Liver (tissue), 9 donors: ENCODE data around the gene CDC5L. TPM values are rescaled to one million over a fixed set of nuclear protein-coding genes. Genes with fewer than 3 reads are reported as not detected.
"Not testable (repeated sequence)": the region's sequence is repeated elsewhere in the genome, so short reads cannot be mapped to it uniquely, and the experiment has no call there.

Source experiments
- DNase-seq: peaks from one replicate; pipeline ENCODE4 v3.0.0-alpha.2; 2017; ENCODE audit warnings: low spot score
- H3K27ac ChIP-seq, 2 donors: one replicate each; pipeline ENCODE4 v1.7.0; 2013; ENCODE audit warnings: inconsistent platforms in 2 of 2, low read length in 2 of 2, control low read depth in 1 of 2, low read depth in 1 of 2, mild to moderate bottlenecking in 1 of 2
- H3K27me3 ChIP-seq, 4 donors: one replicate each; pipeline versions ENCODE4 v1.6.1 to v1.7.0; 2013; ENCODE audit warnings: low read length in 3 of 4, inconsistent platforms in 1 of 4, mild to moderate bottlenecking in 1 of 4, moderate library complexity in 1 of 4; ENCODE audit not compliant: control insufficient read depth in 4 of 4, insufficient read depth in 4 of 4
- H3K36me3 ChIP-seq, 4 donors: one replicate each; pipeline versions ENCODE4 v1.6.1 to v1.7.0; 2013; ENCODE audit warnings: low read length in 3 of 4, mild to moderate bottlenecking in 3 of 4, low read depth in 1 of 4, moderate library complexity in 1 of 4; ENCODE audit not compliant: control insufficient read depth in 4 of 4, insufficient read depth in 3 of 4
- H3K4me1 ChIP-seq, 4 donors: one replicate each; pipeline versions ENCODE4 v1.6.1 to v1.7.0; 2013; ENCODE audit warnings: low read length in 3 of 4, mild to moderate bottlenecking in 3 of 4, moderate library complexity in 1 of 4; ENCODE audit not compliant: control insufficient read depth in 4 of 4, insufficient read depth in 4 of 4
- H3K4me3 ChIP-seq, 3 donors: one replicate each; pipeline versions ENCODE4 v1.6.1 to v1.7.0; 2013; ENCODE audit warnings: low read length in 3 of 3, control low read depth in 1 of 3, low read depth in 1 of 3, mild to moderate bottlenecking in 1 of 3
- H3K9ac ChIP-seq, 2 donors: one replicate each; pipeline ENCODE4 v1.7.0; 2013; ENCODE audit warnings: low read length in 2 of 2, mild to moderate bottlenecking in 2 of 2, moderate library complexity in 2 of 2, control low read depth in 1 of 2, low read depth in 1 of 2
- H3K9me3 ChIP-seq, 4 donors: one replicate each; pipeline versions ENCODE4 v1.6.1 to v1.7.0; 2013; ENCODE audit warnings: low read length in 3 of 4; ENCODE audit not compliant: control insufficient read depth in 4 of 4
- ATF3 ChIP-seq: IDR thresholded peaks from 2 replicates; pipeline ENCODE4 v1.6.1; 2016; ENCODE audit warnings: antibody characterized with exemption
- CTCF ChIP-seq: fragments of 150-350 bp; IDR thresholded peaks from 2 replicates; pipeline ENCODE4 v1.5.1; 2017; ENCODE audit warnings: improper control_type of control experiment, low read depth, low read length; ENCODE audit not compliant: missing input control
- EGR1 ChIP-seq, 2 donors: IDR thresholded peaks; 2 replicates each; pipeline ENCODE4 v1.6.1; 2016 to 2018; ENCODE audit warnings: antibody characterized with exemption in 2 of 2, low read depth in 2 of 2
- FOXA1 ChIP-seq: IDR thresholded peaks from 2 replicates; pipeline ENCODE4 v1.6.1; 2016; ENCODE audit warnings: antibody characterized with exemption
- FOXA2 ChIP-seq: IDR thresholded peaks from 2 replicates; pipeline ENCODE4 v1.6.1; 2016; ENCODE audit warnings: antibody characterized with exemption
- GABPA ChIP-seq, 2 donors: IDR thresholded peaks in 1 of 2; conservative IDR thresholded peaks in 1 of 2; 2 replicates each; pipeline ENCODE4 v1.6.1; 2016; ENCODE audit warnings: antibody characterized with exemption in 2 of 2, mild to moderate bottlenecking in 1 of 2, moderate library complexity in 1 of 2
- HNF4A ChIP-seq, 2 donors: conservative IDR thresholded peaks; 2 replicates each; pipeline ENCODE4 v1.6.1; 2016; ENCODE audit warnings: antibody characterized with exemption in 2 of 2, mild to moderate bottlenecking in 2 of 2
- HNF4G ChIP-seq: IDR thresholded peaks from 2 replicates; pipeline ENCODE4 v1.6.1; 2016; ENCODE audit warnings: antibody characterized with exemption
- JUND ChIP-seq, 2 donors: IDR thresholded peaks; 2 replicates each; pipeline ENCODE4 v1.6.1; 2016; ENCODE audit warnings: antibody characterized with exemption in 2 of 2
- MAX ChIP-seq: IDR thresholded peaks from 2 replicates; pipeline ENCODE4 v1.6.1; 2016; ENCODE audit warnings: antibody characterized with exemption
- NR2F2 ChIP-seq: IDR thresholded peaks from 2 replicates; pipeline ENCODE4 v1.6.1; 2016; ENCODE audit warnings: antibody characterized with exemption
- RAD21 ChIP-seq, 2 donors: IDR thresholded peaks; 2 replicates each; pipeline ENCODE4 v1.6.1; 2016; ENCODE audit warnings: antibody characterized with exemption in 2 of 2, mild to moderate bottlenecking in 2 of 2
- REST ChIP-seq: IDR thresholded peaks from 2 replicates; pipeline ENCODE4 v1.6.1; 2016; ENCODE audit warnings: antibody characterized with exemption, mild to moderate bottlenecking
- RXRA ChIP-seq, 2 donors: IDR thresholded peaks; 2 replicates each; pipeline ENCODE4 v1.6.1; 2017 to 2018; ENCODE audit warnings: antibody characterized with exemption in 2 of 2, mild to moderate bottlenecking in 1 of 2
- SP1 ChIP-seq: IDR thresholded peaks from 2 replicates; pipeline ENCODE4 v1.6.1; 2018; ENCODE audit warnings: antibody characterized with exemption, mild to moderate bottlenecking
- TAF1 ChIP-seq: conservative IDR thresholded peaks from 2 replicates; pipeline ENCODE4 v1.6.1; 2016; ENCODE audit warnings: antibody characterized with exemption, mild to moderate bottlenecking
- YY1 ChIP-seq: IDR thresholded peaks from 2 replicates; pipeline ENCODE4 v1.6.1; 2016; ENCODE audit warnings: antibody characterized with exemption, mild to moderate bottlenecking
- ZBTB33 ChIP-seq: IDR thresholded peaks from 2 replicates; pipeline ENCODE4 v1.6.1; 2016; ENCODE audit warnings: antibody characterized with exemption
- WGBS: extraction: QIAGEN DNeasy Blood & Tissue Kit; methylation state at CpG from one replicate; pipeline ENCODE4 v1.1.7; 2013; 5-methylcytosine and 5-hydroxymethylcytosine counted together
- polyA plus RNA-seq, 2 donors: library from polyadenylated mRNA; stranded (reverse) in 1 of 2; unstranded in 1 of 2; fragments of 200-250 nt in 1 of 2; fragments of >200 nt in 1 of 2; fragmentation: Nextera tagmentation in 1 of 2; extraction: Ambion mirVana in 1 of 2; gene quantifications; one replicate each; pipeline versions ENCODE4 v1.2.1 to v1.2.3, GENCODE V29; 2013 to 2015
- total RNA-seq, 2 donors: library from RNA; depleted of rRNA; stranded (reverse); fragments of >200 nt; gene quantifications; one replicate each; pipeline ENCODE4 v1.2.3, GENCODE V29; 2014
- donor health status: healthy.
- donor health status: healthy.
- donor health status: healthy.
- donor health status: healthy.
- donor health status: healthy.

The CDC5L gene
- total and polyA plus RNA-seq, 4 donors = 5.4 to 12.3 (median 11.0) TPM

GRCh38 chr6:44342489-44342888 is 45.0 kb upstream of the CDC5L start, which contains the start of gene SPATS1:
Gene SPATS1, plus strand, starts transcription at chr6:44342650. Its CDS starts 446 bp downstream, at chr6:44343096.
- TF ChIP-seq FOXA2 = no peak
- TF ChIP-seq FOXA1 = no peak
- no peak for TF ChIP-seq CTCF
- no peak for TF ChIP-seq REST
- TF ChIP-seq GABPA (IDR thresholded peaks at IDR 0.05 in 1 of 2, conservative IDR thresholded peaks at IDR 0.05 in 1 of 2) = no peak
- no peak for TF ChIP-seq NR2F2
- no peak for TF ChIP-seq HNF4A (conservative IDR thresholded peaks at IDR 0.05)
- no peak for TF ChIP-seq RXRA (IDR thresholded peaks at IDR 0.05)
- TF ChIP-seq TAF1 = no peak
- no peak for TF ChIP-seq MAX
- no peak for TF ChIP-seq EGR1 (IDR thresholded peaks at IDR 0.05; ENCODE audit: low read depth in 2 of 2)
- TF ChIP-seq ZBTB33 = no peak
- no peak for TF ChIP-seq HNF4G
- TF ChIP-seq JUND (IDR thresholded peaks at IDR 0.05) = no peak
- no peak for TF ChIP-seq ATF3
- no peak for TF ChIP-seq YY1
- TF ChIP-seq SP1 = no peak
- no peak for TF ChIP-seq RAD21 (IDR thresholded peaks at IDR 0.05)
- no peaks in the 10 kb centered on the region for H3K27me3 ChIP-seq
- no peaks in the 10 kb centered on the region for H3K36me3 ChIP-seq
- peak within 1 kb of the TSS in 1 of 3 donors; percentile 8 for H3K4me3 ChIP-seq
- H3K27ac ChIP-seq = no peak within 1 kb of the TSS
- no peaks in the 10 kb centered on the region for H3K9me3 ChIP-seq
- peaks cover 0 to 24% (median 16%) of the 10 kb centered on the region in 4 donors for H3K4me1 ChIP-seq
- no peak within 1 kb of the TSS for H3K9ac ChIP-seq
- DNase-seq = peak; percentile 36
- WGBS = 22% methylated on average over 31 of the region's 31 CpGs

GRCh38 chr6:44346818-44347217 is 40.7 kb upstream of the CDC5L start:
- WGBS = 82% methylated on average over 4 of the region's 4 CpGs
- not testable (repeated sequence) for DNase-seq, H3K27me3 ChIP-seq, H3K9me3 ChIP-seq, H3K36me3 ChIP-seq, H3K9ac ChIP-seq, H3K27ac ChIP-seq, H3K4me3 ChIP-seq
- peaks cover 2 to 21% (median 12%) of the 10 kb centered on the region in 4 donors for H3K4me1 ChIP-seq
